ENCODE data around the gene NEMP2. TPM values are rescaled to one million over a fixed set of nuclear protein-coding genes. Genes with fewer than 3 reads are reported as not detected.

Gene NEMP2
- total and polyA plus RNA-seq, 2 of the 8 experiments (the other 6 are each of a cell fraction or from before 2014, with no cell fraction given) = 3.1 to 5.3 TPM

DNA sequence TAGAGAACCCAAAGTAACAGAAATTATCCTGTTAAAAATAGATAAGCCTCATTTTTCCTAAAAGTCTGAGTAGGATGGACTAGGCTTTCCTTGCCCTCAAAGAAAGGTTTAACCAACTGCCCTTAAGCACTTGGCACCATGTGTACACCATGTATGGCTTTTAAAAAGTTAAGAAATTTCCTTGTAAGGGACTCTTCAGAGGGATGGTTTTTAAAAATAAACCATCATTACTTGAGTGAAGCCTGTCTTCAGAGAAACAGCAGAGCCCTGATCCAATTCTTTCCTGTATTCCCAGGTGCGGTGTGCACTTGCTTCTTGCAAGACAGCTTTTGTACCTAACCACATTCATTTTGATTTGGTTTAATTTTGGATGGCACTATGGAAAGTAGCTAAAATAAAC lies 1.1 kb upstream of the NEMP2 start:
- Histone ChIP-seq H2BK5ac (ENCODE audit: low read depth, low read length) (no peak overlapping the region), H3K9me3 (ENCODE audit: insufficient read depth in 2 of 2, low read depth in 1 of 2, low read length in 1 of 2) (peaks cover 7 to 22% of the 10 kb centered on the region in 2 experiments; a peak in 3 of 4 replicates), H3K27ac (ENCODE audit: low read depth, low read length) (no peak overlapping the region), H2BK12ac (ENCODE audit: low read depth, low read length) (no peak overlapping the region), H3K4me1 (replicated peaks in 1 of 4; ENCODE audit: control insufficient read depth in 3 of 4, insufficient read depth in 4 of 4, low read length in 3 of 4) (peaks cover 5 to 13% (median 9%) of the 10 kb centered on the region in 4 experiments; a peak in 5 of 7 replicates), H3K14ac (ENCODE audit: insufficient read length) (no peak overlapping the region), H3K4me3 (ENCODE audit: extremely low read depth in 1 of 4, insufficient read depth in 2 of 4, low read depth in 3 of 4, low read length in 4 of 4) (peak overlapping the region in 3 of 4 experiments; percentile 45 to 71 (median 64); a peak in 5 of 8 replicates), H3K79me1 (ENCODE audit: low read depth, low read length) (0 out of 2 replicates have a peak, but pooled peaks cover 2% of the 10 kb centered on the region), H4K91ac (replicated peaks; ENCODE audit: insufficient read length, low read length) (no peak overlapping the region), H2AFZ (ENCODE audit: low read length) (no peak overlapping the region), H2BK120ac (replicated peaks; ENCODE audit: low read depth, low read length) (no peak overlapping the region), H4K5ac (ENCODE audit: insufficient read length, low read depth, low read length) (no peak overlapping the region), H2AK5ac (ENCODE audit: low read depth, low read length) (no peak overlapping the region), H3K27me3 (replicated peaks in 1 of 4; ENCODE audit: control insufficient read depth in 3 of 4, extremely low read depth in 1 of 4, insufficient read depth in 3 of 4, low read length in 3 of 4) (no peaks in the 10 kb centered on the region), H3K79me2 (ENCODE audit: control insufficient read depth in 1 of 2, insufficient read depth in 2 of 2, low read length in 2 of 2) (no peaks in the 10 kb centered on the region), H4K20me1 (replicated peaks in 1 of 2; ENCODE audit: control insufficient read depth in 1 of 2, insufficient read depth in 2 of 2, low read length in 2 of 2) (no peaks in the 10 kb centered on the region), H3K4ac (replicated peaks; ENCODE audit: insufficient read length, low read depth, low read length) (no peak overlapping the region), H3K9ac (replicated peaks in 1 of 4; ENCODE audit: extremely low read depth in 1 of 4, low read depth in 3 of 4, low read length in 3 of 4) (no peak overlapping the region; a peak in 1 of 7 replicates), H3K36me3 (ENCODE audit: control insufficient read depth in 2 of 4, insufficient read depth in 4 of 4, low read length in 3 of 4) (peaks cover 0 to 3% (median 0%) of the 10 kb centered on the region in 4 experiments; a peak in 2 of 8 replicates), H3K23me2 (ENCODE audit: low read depth, low read length) (0 out of 2 replicates have a peak, but pooled peaks cover 4% of the 10 kb centered on the region), H2BK15ac (ENCODE audit: low read length) (no peak overlapping the region), H3K23ac (ENCODE audit: insufficient read length) (no peak overlapping the region), H4K8ac (ENCODE audit: extremely low read depth, insufficient read depth, low read length) (no peak overlapping the region), H3K18ac (ENCODE audit: extremely low read depth, low read length) (no peak overlapping the region), H2BK20ac (ENCODE audit: low read length) (no peak overlapping the region), H3K56ac (replicated peaks; ENCODE audit: insufficient read length, low read depth, low read length) (no peak overlapping the region), H3K4me2 (ENCODE audit: insufficient read depth in 1 of 2, low read depth in 2 of 2, low read length in 2 of 2) (peak overlapping the region; percentile 74 to 95)
- POLR2A ChIA-PET (ENCODE audit: partially characterized antibody) = no interaction called here
- no peak for DNase-seq (ENCODE audit: low read depth in 1 of 2, low spot score in 2 of 2)
- CTCF ChIA-PET (ENCODE audit: partially characterized antibody) = interaction anchor here (0.6 kb wide), 1 partner anchor 17 kb away, joined by 5 read pairs; no protein-coding TSS in a partner anchor
- no peak for TF ChIP-seq SP4 (IDR thresholded peaks at IDR 0.05; ENCODE audit: low read length)
- FAIRE-seq = no peak
- WGBS, 2 experiments (ENCODE audit: extremely low coverage in 1 of 2, insufficient coverage in 1 of 2, insufficient read length in 1 of 2, insufficient replicate concordance in 2 of 2, low coverage in 1 of 2, low lambda C conversion rate in 2 of 2, missing lambda C conversion rate in 1 of 2) = 100% methylated on average over 1 of the region's 1 CpG; no CpG with 5 or more reads in 1 of the 2 experiments

Measured in H1 (cell line).